ENCODE results near the gene TEX52.

The TEX52 gene

DNA sequence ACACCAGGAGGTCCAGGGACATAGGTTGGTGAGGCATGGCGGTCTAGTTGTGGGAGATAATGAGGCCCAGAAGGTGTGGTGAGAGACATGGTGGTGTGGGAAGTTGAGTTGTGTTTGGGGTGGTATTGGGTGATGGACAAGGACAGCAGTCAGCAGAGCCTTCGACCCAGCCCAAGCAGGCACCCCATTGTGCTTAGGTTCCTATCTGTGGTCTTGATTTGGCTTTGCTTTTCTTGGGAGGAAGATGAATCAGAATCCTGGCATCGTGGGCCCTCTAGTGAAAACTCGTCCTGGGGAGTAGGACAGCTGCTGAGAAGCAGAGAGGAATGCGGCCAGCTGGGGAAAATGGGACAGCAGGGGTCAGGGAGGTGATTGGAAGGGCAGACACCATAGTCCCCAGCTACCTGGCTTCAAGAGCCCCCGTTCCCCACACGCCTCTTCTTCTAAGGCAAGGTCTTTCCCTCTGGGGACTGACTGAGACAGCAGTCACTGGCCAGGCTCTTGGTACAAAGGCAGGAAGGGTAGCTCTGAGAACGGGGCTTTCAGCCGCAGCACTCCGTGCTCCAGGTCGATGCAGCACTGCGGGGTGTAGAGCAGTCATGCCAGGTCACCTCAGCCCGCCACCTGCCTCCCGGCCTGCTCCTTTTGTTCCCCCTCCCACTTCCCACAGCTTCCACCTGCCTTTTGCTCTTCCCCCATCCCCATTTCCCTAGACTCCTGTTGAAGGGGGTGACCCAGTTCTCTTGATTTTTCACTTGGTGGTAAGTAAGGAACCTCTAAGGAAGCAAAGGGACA lies 29.9 kb downstream of the TEX52 start:
- no peak for DNase-seq

DNA sequence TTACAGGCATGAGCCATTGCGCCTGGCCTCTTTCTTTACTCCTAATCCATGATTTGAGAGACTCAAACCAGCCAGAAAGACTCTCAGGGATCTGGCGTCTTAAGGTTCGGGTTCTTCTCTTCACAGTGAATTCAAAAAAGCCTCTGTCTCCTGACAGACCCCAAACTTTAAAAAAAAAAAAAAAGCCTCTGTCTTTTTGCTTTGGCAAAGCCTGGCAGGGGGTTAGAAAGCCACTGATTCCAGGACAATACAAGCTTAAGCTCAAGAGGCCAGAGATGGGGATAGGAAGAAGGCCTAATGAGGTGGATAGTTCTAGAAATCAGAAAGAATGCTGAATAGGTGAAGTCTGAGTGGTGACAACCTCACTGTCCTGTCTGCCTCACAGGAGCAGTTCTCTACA lies 30.8 kb downstream of the TEX52 start:
- DNase-seq, result no peak

GRCh38 chr12:2825132-2825531 lies 31.7 kb downstream of the TEX52 start:
- DNase-seq, result no peak

- no peak for DNase-seq
These were observed 32.3 kb downstream of the TEX52 start for GRCh38 chr12:2824541-2824940.

DNA sequence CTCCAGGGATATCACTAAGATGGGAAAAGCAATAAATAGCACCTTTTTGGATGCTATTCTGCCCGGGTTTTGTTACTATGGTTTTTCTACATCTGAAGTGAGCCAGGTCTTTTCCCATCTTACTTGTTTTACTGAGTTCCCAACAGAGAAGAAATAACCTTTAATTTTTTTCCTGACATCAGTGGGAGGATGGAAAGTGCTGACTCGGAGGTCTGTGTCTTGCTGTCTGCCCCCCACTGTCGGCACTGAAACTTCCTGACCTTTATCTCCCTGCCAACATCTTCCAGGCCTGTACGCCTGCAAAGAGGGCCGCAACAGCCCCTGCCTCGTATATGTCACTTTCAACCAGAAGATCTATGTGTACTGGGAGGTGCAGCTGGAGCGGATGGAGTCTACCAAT lies 33.4 kb downstream of the TEX52 start:
- no peak for DNase-seq

- no peak for DNase-seq
These were observed 36.4 kb downstream of the TEX52 start for GRCh38 chr12:2820432-2820831.

DNA sequence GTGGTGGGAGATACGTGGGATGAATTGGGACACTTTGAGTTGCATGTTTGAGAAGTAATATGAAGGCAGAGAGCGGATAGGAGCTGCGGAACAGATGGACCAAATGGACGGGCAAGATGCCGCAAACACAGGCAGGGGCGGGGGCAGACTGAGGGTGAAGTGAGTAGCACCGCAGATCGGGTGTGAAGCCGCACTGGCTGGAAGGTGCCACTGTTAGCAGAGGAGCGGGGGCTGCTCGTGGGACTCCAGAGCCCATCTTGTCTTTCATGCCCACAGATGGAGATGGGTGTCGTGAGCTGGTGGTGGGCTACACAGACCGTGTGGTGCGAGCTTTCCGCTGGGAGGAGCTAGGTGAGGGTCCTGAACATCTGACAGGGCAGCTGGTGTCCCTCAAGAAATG lies 37.0 kb downstream of the TEX52 start:
- no peak for DNase-seq

- DNase-seq, result peak; percentile 65
These were observed 43.3 kb downstream of the TEX52 start for GRCh38 chr12:2813214-2814185.

DNA sequence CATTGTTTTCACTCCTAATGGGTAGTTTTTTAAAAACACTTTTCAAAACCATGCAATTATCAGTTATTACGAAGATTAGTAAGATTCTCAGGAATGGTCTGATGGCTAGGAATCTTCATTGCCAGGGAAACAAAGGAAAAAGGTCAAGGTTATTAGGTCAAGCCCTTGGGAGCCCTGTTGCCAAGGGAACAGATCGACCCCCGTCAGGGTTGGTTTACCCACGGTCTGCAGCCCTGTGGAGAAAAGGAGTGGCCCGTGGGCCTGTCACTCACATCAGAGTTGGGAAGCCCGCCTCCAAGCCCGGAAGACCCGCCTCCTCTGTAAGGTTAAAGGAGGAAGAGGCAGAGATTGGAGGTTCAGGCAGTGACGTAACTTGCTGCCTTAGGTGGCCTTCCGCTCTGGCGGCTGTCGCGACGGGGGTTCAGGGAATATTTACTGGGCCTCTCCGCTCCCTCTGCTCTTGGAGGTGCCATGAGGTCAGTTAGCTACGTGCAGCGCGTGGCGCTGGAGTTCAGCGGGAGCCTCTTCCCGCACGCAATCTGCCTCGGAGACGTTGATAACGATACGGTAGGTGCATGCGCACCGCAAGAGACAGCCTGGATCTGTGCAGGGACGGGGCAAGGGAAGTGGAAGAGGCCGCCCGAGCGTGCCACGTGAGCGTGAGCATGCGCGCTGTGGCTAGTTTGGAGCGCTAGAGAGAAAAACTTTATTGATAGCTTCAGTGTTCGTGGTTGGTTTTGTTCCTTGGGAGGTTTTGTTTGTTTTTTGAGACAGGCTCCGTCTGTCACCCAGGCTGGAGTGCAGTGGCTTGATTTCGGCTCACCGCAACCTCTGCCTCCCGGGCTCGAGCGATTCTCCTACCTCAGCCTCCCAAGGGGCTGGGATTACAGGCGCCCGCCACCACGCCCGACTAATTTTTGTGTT lies 44.3 kb downstream of the TEX52 start, which contains the start of gene ITFG2:
ITFG2 (plus strand) TSS at position 379 of the 924 bp plus-strand sequence; CDS start at position 472, 93 bp downstream.
- peak; percentile 99 for DNase-seq

GRCh38 chr12:2811801-2812200 lies 45.0 kb downstream of the TEX52 start:
- no peak for DNase-seq

GRCh38 chr12:2806700-2807099 lies 50.1 kb downstream of the TEX52 start:
- DNase-seq, result no peak

GRCh38 chr12:2805143-2805520 lies 51.7 kb downstream of the TEX52 start:
- no peak for DNase-seq

DNA sequence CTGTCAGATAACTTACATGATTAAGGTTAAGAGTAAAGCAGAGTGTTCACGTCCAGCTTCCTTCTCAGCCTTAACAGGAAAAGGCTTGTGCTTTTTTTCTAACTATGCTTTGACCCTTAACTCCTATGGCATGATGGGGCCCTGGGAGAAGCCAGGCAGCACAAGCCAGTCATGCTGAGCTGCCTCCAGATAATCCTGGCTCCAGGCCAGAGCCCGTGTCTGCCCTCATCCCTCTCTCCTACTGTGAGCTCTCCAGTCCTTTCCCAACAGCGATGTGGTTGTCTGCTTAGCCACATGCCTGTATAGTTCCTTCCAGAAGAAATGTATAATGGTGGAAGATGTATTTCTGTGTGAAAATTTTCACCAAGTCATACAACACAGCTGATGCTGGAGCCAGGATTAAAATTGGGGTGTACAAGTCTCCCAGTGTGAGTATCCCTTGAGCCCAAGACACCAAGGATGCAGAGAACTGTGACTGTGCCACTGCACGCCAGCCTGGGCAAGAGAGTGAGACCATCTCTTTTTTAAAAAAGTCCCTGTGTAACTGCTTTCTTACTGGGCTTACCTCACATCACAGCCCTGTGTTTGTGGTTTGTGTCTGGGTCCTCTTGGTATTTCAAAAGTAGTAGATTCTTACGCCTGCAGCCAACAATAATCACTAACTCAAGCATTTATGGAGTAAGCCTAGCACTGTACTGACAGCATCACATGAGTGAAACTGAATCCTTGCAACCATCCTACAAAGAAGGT lies 52.3 kb downstream of the TEX52 start:
- no peak for DNase-seq

DNA sequence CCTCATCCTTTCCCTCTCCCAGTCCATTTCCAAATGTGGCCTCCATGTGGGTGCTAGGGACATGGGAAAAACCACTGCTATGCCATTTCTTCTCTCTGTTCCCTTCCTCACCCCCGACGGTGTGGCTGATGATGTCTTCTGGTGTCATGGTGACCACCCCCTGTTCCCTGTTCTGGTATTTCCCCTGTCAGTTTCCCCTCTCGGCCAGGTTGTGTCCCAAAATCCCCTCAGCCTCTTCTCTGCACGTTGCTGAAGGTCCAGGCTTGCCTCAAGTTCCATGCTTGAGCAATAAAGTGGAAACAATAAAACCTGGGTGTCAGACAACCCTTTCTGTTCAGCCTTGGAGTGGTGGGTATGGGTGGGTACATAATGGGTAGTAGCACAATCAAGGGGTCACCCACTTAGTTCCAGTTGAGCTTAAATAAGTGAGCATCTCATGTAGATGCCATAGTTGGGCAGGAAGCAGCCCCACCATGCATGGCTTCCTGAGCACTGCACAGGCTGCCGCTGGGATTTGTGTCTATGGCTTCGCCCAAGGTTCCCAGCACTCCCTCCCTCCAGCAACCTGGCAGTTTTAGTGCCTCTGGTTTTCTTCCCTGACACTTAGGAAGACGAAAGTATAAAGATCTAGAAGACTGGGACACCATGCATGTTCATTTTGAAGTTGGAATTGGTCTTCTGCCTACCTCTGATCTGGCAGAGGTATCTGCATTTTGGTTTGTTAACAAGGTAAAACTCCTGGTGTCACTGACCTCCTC lies 53.0 kb downstream of the TEX52 start:
- no peak for DNase-seq

DNA sequence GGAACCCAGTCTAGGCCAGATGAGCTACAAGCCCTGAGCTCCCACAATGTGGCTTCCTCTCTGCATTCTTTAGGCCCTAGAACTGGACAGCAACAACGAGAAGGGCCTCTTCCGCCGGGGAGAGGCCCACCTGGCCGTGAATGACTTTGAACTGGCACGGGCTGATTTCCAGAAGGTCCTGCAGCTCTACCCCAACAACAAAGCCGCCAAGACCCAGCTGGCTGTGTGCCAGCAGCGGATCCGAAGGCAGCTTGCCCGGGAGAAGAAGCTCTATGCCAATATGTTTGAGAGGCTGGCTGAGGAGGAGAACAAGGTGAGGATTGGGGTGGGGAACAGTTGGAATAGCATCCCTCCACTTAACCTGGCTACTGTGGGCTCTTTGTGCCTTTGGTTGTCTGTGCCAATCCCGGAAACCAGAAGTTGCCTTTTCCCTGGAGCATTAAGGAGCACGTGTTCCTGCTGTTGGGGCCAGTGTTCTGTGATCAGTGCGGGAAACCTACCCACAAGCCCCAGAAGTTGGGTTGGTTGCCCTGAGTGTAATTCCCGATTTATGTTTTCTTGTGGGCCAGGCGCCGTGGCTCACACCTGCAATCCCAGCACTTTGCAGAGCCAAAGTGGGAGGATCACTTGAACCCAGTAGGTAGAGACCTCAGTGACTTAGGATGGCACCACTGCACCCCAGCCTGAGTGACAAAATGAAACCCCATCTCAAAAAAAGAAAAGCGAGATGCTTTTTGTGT lies 55.6 kb downstream of the TEX52 start:
- DNase-seq, result no peak

- DNase-seq, result no peak
These were observed 56.7 kb downstream of the TEX52 start for GRCh38 chr12:2800046-2800570.
